ENCODE measurements around the gene ISM1.

DNA sequence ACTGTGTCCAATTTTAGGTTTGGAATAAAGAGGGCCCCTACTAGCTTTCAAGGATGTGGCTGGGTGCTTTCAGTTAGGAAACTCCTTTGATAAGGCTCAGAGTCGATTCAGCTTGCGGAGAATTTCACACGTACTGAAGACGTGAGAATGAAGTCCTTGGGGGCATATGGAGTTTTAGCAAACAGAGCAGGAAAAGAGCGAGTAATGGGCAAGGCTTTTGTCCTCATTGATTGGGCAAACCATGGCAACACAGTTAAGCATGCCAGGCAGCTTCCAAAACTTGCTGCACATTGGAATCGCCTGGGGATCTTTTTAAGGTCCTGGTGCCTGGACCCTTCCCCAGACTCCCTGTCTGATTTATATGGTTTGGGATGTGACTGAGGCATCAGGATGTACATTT, 29.2 kb downstream of the ISM1 start:
- TF ChIP-seq, protein P1, sequence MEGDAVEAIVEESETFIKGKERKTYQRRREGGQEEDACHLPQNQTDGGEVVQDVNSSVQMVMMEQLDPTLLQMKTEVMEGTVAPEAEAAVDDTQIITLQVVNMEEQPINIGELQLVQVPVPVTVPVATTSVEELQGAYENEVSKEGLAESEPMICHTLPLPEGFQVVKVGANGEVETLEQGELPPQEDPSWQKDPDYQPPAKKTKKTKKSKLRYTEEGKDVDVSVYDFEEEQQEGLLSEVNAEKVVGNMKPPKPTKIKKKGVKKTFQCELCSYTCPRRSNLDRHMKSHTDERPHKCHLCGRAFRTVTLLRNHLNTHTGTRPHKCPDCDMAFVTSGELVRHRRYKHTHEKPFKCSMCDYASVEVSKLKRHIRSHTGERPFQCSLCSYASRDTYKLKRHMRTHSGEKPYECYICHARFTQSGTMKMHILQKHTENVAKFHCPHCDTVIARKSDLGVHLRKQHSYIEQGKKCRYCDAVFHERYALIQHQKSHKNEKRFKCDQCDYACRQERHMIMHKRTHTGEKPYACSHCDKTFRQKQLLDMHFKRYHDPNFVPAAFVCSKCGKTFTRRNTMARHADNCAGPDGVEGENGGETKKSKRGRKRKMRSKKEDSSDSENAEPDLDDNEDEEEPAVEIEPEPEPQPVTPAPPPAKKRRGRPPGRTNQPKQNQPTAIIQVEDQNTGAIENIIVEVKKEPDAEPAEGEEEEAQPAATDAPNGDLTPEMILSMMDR (IDR thresholded peaks at IDR 0.05; ENCODE audit: extremely low read depth in 1 of 2, insufficient read depth in 1 of 2, low read depth in 1 of 2, low read length in 2 of 2) = no peak
- no peak for TF ChIP-seq POLR2AphosphoS5 (IDR thresholded peaks at IDR 0.05; ENCODE audit: insufficient read depth, low read depth, low read length)
- TF ChIP-seq POLR2A (IDR thresholded peaks at IDR 0.05; ENCODE audit: low read depth, low read length) = no peak
- no peak for TF ChIP-seq EZH2 (IDR thresholded peaks at IDR 0.05; ENCODE audit: borderline replicate concordance, low read depth, low read length, severe bottlenecking)
- TF ChIP-seq MYC (IDR thresholded peaks at IDR 0.05; ENCODE audit: low read depth, low read length) = no peak
- TF ChIP-seq, protein P2, sequence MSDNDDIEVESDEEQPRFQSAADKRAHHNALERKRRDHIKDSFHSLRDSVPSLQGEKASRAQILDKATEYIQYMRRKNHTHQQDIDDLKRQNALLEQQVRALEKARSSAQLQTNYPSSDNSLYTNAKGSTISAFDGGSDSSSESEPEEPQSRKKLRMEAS (IDR thresholded peaks at IDR 0.05; ENCODE audit: insufficient read depth, insufficient read length) = no peak
- TF ChIP-seq JUN (IDR thresholded peaks at IDR 0.05; ENCODE audit: borderline replicate concordance, insufficient read depth, insufficient read length, low read depth) = no peak
- no peak for TF ChIP-seq FOS (IDR thresholded peaks at IDR 0.05; ENCODE audit: borderline replicate concordance, insufficient read depth, low read length)
- no peak for TF ChIP-seq GATA2 (IDR thresholded peaks at IDR 0.05; ENCODE audit: insufficient read depth, insufficient read length, low read depth, low read length)

Data from endothelial cell of umbilical vein (primary cell).